ENCODE results near the gene NASP.
"Not testable (repeated sequence)": the region's sequence is repeated elsewhere in the genome, so short reads cannot be mapped to it uniquely, and the experiment has no call there.

NASP gene

DNA sequence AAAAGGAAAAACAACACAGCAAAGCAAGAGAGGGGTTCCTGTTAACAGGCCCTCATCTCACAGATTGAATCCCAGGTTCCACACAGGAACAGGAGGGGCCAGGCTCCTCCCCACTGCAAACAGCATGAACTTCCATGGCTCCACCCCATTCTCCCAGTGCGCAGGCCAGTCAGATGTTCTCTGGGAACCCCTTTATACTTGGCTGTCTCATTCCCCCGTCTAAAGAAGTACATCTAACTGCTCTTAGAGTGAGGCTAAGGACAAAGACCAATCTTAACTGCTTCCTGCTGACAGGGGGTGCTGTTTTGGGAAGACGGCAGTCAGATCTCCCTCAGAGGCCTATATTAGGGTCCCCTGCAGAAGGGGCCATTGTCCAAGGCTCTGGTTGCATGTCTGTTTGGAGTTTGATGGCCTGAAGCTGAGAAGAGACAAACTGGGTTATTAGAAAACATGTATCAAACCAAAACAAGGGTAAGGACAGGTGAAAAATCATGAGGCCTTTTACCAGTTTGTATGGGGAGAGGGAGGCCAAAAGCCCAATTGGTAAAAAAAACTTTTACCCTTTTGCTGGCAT, 10.5 kb upstream of the NASP start:
- DNase-seq, result no peak

DNA sequence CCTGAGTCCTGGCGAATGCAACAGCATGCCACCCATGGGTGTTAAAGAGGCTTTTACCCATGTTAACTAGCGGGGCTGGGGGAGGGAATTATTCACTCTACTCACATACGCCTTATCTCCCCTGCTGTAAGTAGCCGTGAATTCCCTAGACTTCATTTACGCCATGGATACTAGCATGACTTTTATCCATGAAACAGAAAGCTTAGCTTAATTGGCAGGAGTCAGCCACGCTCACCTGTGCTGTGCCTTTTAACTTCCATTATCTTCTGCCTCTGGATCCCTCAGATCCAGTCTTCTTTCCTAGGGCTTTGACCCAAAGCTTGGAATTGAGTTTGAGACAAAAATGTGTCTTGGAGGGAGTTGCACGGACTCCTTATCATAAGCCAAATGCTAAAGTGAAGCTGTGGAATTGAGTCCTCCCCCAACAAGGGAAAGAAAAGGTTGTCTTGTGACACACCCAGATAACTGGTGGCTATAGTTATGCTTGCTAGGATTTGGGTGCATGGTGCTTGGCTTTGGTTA, 9.7 kb upstream of the NASP start:
- no peak for DNase-seq

DNA sequence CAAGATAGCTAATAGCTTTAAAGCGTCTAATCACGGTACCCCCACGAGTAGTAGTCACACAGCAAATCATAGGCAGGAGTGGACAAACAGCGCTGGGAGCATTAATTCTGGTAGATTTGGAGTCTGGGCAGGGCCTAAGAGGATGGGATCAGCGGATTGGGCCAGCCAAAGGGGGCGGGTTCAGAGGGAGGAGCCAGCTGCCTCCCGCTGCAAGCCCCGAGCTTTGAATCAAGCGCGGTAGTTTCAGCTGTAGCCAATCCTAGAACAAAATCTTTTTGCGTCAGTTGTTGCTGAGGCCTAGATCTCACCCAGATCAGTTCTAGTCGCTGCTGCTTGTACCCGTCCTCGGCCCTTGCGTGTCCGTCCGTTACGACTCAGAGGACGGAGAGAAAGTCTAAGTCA, 576 bp upstream of the NASP start:
- DNase-seq, result peak; percentile 96

DNA sequence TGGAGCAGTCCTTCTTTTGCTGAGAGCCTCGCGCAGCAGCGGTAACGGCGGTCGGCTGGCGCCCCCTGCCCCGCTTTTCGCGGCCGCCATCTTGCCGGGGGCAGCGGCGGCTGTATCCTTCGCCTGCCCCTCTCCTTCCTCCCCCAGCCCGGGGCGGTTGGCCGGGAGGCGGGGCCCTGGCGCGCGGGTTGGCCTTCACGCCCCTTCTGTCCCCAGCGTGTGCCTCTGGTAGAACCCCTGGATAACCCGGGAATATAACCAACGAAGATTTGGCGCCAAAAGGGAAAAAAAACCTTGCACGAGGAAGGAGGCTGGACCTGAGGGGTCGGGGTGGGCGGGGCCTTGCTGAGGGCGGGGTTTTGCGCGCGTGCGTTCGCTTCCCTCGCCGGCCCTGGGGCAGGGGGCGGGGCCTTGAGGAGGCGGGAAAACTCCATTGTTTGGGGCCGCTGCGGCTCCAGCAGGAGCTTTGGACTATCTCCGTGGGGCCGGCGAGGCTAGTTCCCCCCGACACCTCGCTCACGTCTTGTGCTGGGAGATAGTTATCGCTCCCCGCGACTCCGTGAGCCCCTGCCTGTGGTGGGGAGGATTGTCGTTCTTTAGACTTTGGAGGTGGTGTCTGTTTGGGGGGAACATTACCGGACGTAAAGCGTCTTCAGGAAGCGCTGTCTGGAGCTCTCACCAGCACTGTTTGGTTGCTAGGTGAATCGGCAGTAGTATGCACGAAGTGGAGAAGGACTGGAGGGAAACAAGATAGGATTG, 689 bp downstream of the NASP start:
- peak; percentile 85 for DNase-seq

DNA sequence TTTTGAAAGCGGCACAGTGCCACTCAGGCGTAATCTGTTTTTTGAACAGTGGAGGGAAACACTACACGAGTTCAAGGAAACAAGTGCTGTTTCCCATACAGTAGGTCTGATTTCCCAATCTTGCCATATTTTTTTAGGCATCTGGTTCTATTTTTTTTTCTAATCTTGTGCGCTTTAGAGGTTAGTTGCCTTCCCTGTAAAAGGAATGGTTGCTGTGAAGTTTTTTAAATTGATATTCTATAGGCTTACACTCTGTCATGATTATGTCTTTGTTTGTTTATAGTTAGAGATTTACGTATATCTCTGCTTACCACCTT, 1.2 kb downstream of the NASP start:
- DNase-seq, result no peak

DNA sequence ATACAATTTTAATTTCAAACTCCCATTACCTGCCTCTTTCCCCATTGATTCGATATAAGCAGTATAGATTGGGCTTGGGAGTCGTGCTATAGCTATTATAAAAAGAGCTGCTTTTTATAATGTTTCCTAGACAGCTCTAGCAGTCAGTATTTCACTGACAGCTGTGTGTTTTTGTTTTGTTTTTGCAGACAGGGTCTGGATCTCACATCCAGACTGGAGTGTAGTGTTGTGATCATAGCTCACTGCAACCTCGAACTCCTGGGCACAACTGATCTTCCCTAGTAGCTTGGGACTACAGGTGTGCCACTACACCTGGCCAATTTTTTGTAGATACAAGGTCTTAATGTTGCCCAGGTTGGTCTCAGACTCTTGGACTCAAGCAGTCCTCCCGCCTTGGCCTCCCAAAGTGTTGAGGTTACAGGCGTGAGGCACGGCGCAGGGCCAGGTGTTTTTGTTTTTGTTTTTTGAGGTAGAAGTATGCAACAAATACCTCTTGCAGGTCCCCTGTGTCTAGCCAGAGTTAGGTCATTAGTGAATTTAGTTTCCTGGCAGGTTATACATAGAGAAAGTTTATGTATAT, 1.7 kb downstream of the NASP start:
- no peak for DNase-seq

DNA sequence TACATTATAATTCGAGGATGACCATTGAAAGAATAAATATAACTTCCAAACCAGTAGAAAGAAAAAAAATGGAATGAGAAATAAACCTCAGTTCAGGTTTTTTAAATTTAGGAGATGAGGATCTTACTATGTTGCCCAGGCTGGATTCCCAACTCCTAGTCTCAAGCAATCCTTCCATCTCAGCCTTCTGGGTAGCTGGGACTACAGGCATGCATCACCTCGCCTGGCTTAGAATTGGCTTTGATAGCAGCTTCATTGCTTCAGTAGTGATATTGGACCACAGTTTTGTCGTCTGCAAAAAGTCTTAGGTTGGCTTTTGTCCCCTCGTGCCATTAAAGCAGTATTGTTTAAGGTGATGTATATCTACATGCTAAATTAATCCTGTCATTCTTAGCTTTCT, 2.9 kb downstream of the NASP start:
- DNase-seq, result no peak

DNA sequence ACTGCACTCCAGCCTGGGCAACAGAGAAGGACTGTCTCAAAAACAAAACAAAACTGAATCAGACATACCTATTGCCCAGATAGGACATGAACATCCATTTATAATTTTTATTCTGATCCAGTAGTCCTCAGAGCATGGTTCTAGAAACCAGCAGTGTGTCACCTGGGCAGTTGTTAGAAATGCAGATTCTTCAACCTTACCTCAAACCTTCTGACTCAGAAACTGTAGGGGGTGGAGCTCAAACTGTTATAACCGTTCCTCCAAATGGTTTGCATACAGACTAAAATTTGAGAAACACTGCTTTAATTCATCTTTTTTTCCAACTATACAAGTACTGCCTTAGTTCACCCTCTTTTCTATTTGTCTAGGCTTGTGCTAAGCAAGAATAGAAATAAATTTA, 6.0 kb downstream of the NASP start:
- no peak for DNase-seq

DNA sequence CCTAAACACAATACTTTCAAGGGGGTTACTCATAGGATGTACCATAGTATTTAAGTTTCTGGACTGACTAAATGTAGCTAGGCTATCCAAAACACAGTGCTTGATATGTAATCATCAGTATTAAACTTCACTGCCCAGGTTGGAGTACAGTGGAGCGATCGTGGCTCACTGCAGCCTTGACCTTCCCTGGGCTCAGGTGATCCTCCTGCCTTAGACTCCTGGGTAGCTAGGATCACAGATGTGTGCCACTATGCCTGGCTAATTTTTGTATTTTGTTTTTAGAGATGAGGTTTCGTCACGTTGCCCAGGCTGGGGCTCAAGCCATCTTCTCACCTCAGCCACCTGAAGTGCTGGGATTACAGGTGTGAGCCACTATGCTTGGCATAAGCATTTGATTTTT, 10.6 kb downstream of the NASP start:
- no peak for DNase-seq

DNA sequence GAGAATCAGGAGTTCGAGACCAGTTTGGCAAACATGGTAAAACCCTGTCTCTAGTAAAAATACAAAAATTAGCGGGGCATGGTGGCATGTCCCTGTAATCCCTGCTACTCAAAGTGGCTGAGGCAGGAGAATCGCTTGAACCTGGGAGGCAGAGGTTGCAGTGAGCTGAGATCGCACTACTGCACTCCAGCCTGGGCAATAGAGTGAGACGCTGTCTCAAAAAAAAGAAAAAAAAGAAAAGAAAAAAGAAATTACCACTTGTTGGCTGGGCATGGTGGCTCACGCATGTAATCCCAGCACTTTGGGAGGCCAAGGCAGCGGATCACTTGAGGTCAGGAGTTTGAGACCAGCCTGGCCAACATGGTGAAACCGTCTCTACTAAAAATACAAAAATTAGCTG, 12.9 kb downstream of the NASP start:
- DNase-seq, result not testable (repeated sequence)

DNA sequence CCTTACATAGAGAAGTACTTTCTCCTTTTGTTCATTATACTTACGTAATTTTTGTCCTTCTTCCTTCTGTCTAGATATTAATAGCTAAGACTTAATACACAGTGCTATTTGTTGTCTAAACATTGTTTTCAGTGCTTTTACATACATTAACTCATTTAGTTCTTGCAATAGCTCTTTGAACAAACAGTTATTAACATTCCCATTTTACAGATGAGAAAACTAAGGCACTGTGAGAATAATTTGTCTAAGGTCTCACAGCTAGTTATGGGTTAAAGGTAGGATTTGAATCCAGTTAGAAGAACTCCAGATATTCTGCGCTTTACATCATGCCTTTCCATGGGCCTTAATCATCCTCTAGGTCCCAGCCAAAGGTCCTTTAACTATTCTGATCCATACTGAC, 20.4 kb downstream of the NASP start:
- no peak for DNase-seq

DNA sequence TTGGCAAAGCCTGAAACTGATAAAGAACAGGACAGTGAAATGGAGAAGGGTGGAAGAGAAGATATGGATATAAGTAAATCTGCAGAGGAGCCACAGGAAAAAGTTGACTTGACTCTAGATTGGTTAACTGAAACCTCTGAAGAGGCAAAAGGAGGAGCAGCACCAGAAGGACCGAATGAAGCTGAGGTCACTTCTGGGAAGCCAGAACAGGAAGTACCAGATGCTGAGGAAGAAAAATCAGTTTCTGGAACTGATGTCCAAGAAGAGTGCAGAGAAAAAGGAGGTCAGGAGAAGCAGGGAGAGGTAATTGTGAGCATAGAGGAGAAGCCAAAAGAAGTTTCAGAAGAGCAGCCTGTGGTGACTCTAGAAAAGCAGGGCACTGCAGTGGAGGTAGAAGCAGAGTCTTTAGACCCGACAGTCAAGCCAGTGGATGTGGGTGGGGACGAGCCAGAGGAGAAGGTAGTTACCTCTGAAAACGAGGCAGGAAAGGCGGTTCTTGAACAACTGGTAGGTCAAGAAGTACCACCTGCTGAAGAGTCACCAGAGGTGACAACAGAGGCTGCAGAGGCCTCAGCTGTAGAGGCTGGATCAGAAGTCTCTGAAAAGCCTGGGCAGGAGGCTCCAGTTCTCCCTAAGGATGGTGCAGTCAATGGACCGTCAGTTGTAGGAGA, 23.7 kb downstream of the NASP start:
- no peak for DNase-seq

DNA sequence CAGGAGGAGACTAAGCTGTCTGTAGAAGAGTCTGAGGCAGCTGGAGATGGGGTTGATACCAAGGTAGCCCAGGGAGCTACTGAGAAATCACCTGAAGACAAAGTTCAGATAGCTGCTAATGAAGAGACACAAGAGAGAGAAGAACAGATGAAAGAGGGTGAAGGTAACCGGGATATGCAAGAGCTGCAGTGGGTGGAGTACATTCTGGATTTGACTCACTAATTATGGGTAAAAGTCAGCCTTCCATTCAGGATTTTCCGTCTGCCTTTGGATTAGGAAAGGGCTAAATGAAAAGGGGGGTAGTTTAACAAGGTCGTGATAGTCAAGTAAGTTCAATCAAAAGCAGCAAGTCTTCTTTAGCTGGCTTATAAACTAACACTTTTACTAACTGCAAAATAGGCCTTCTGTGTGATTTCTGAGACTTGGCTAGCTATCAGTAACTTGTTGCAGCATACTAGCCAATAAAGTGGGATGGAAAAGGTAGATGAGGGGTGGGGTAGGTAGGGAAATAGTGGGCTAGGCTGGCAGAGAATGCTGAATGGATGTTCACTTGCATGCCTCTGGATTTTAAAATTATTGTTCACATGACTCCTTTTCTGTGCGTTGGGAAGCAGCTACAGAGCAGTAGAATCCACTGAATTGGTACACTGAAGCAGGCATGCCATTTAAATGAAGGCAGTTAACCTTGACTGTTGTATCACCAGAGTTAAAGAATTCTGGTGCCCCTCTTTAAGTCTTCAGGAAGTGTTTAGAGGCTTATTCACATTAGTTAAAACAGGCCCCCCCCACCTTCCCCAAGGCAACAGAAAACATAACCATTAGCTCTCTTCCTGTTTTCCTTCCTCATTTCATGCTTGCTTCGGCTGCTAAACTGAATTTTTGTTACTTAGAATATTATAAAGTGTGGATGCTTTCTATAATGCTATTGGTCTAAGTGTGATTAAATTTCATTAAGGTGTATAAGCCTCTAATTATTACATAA, 24.6 kb downstream of the NASP start:
- DNase-seq, result no peak

DNA sequence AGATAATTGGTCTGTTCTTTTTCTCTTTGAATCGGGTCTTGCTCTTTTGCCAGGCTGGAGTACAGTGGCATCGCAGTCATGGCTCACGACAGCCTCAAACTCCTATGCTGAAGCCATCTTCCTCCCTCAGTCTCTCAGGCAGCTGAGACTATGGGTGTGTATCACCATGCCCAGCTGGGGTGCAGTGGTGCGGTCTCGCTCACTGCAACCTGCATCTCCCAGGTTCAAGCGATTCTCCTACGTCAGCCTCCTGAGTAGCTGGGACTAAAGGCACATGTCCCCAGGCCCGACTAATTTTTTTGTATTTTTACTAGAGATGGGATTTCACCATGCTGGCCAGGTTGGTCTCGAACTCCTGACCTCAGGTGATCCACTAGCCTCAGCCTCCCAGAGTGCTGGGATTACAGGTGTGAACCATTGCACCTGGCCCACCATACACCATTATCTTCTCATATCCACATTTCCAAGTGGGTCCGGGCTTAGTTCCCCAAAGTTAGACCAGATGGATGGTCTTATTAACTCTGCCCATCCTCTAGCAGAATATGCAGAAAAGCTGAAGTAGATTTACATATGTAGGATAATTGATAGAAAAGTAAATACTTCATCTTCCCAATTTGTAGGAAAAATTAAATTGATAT, 26.9 kb downstream of the NASP start:
- DNase-seq, result no peak

DNA sequence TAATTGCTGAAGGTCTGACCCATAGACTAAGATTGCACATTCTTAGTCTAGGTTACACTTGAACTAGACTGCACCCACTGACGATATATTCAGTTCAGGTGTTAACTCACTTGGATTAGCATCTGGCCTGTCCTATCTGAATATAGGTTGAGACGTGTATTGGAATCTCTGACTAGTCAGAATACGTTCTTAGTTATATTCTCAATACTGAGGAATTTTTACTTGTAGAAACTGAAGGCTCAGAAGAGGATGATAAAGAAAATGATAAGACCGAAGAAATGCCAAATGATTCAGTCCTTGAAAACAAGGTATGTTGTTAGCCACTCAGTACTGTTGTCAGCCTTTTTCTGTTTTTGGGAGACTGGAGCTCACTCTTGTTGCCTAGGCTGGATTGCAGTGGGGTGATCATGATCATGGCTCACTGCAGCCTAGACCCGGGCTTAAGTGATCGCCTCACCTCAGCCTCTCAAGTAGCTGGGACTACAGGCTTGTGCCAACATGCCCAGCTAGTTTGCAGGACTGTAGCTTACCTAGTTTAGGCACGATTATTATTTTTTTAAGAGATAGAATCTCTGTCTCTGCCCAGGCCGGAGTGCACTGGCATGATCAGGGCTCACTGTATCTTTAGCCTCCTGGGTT, 29.2 kb downstream of the NASP start:
- DNase-seq, result no peak

DNA sequence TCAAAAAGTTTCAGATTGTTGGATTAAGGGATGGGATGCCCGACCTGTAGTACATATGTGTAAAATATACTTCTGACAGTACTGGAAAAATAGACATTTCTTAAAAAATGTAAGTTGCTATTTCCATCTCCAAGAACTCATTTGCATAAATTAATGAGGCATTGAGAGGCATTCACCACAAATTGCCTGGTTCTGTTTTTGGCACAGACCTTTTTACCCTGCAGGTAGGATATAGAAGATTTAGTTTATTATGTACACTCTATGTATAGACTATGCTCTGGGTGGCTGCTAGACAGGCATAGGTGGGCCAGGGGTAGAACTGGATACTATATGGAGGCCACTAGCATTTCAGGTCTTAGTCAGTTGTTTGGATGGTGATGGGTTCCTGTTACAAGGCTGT, 32.0 kb downstream of the NASP start:
- DNase-seq, result no peak

DNA sequence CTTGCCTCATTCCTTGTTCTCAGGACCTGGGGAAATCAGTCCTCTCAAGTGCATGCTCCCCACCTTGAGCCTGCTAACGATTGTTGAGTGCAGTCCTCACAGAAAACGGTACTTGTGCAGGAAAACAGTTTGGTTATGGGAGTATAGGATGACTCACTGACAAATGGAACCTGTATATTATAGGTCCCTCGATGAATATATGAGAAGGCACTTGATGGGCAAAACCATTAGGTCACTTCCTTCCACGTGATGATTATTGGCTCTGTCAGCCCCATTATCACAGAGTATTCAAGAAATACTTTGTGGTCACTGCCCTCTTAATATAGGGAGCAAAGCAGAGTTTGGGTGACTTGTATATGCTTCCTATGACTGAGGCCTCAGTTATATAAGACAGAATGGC, 33.8 kb downstream of the NASP start:
- DNase-seq, result no peak

DNA sequence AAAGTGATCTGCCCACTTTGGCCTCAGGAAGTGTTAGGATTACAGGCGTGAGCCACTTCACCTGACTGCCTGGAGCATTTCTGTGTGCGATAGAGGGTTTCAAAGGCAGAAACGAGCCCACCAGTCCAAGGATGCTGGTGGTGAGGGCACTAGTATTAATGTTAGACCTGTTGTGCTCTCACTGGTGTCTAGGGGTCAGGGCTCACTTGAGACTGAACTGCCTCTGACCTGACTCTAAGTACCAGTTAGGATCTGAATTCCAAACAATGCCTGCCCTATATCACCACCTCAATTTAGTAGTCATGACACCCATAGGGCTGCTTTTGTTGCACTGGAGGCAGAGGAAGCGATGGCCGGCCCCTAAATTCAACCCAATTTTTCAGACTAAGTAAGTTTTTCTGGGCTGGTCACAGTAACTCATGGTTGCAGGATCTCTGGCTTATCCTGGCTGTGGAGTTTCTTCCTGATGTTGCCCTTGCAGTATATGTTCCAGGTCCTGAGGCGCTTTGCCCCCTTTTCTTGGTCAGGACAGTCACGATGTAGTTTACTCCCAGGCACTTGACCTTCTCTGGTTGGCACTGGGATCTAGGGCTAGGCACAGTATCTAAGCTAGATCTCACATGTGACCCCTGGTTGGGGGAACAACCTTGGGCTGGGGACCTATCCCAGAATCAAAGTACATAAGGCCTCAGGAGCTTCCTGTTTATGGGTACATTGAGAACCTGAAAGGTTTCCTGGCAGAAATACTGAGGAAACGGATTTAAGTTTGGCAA, 35.5 kb downstream of the NASP start:
- no peak for DNase-seq

DNA sequence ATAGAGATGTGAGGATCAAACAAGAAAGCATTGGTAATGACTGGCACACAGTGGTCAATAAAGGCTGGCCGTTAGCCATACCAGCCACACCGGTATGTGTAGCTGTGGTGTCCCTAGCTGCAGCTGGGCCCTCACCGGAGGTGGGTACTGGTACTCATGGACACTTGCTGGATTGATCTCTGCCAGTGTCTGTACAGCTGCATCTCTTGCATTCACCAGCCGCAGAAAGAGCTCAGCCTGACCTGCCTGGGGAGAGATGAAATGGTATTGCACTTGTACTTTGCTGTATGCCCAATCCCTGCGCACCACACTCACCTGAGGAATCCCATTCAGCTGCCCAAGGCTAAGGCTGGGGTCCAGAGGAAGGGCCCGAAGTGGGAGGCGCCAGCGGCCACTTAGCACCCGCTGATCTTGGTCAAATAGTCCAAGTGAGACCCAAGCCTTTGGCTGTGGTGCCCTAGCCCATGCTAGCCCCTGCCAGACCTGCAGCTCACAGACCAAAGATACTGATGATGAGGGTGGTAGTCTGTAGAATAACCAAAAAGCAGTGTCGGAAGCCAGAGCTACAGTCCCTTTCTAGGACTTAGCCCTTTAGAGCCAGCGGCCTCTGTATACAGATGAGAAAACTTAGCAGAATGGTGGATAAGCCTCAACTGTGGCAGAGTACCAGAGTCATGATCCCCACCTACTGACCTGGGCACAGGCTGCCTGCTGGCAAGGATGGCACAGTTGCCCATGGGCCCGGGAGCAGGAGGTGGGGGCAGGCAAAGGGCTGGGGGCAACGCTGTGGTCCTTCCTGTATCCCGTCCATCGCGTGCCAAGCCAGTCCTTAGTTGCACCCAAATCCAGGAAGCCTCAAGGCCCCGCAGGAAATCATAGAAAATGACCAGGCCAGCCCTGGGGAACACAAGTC, 37.0 kb downstream of the NASP start:
- DNase-seq, result no peak

DNA sequence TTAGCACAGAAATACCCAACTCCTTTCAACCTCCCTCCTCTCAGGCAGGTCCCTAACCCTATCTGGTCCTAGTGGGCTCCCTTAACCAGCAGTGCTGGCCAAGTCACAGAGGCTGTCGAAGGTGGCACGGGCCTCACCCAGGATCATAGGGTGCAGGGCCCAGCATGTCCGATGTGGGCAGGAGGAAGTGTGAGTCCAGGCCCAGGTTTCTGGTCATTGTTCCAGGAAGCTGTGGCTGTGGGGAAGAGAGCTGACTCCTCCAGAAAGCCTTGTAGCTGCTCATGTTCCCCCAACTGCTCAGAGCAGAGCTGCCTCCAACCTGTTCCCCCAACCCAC, 37.6 kb downstream of the NASP start:
- DNase-seq, result no peak
